Measurements from ENCODE around the gene CGB8.

- TF ChIP-seq, protein P1, sequence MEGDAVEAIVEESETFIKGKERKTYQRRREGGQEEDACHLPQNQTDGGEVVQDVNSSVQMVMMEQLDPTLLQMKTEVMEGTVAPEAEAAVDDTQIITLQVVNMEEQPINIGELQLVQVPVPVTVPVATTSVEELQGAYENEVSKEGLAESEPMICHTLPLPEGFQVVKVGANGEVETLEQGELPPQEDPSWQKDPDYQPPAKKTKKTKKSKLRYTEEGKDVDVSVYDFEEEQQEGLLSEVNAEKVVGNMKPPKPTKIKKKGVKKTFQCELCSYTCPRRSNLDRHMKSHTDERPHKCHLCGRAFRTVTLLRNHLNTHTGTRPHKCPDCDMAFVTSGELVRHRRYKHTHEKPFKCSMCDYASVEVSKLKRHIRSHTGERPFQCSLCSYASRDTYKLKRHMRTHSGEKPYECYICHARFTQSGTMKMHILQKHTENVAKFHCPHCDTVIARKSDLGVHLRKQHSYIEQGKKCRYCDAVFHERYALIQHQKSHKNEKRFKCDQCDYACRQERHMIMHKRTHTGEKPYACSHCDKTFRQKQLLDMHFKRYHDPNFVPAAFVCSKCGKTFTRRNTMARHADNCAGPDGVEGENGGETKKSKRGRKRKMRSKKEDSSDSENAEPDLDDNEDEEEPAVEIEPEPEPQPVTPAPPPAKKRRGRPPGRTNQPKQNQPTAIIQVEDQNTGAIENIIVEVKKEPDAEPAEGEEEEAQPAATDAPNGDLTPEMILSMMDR (IDR thresholded peaks at IDR 0.05): no peak
- no peak for TF ChIP-seq EZH2 (IDR thresholded peaks at IDR 0.05)
These were observed 44.8 kb downstream of the CGB8 start for GRCh38 chr19:49004133-49004532.

All from neural progenitor cell (in vitro differentiated cells).